ENCODE data around the gene CORO7.

DNA sequence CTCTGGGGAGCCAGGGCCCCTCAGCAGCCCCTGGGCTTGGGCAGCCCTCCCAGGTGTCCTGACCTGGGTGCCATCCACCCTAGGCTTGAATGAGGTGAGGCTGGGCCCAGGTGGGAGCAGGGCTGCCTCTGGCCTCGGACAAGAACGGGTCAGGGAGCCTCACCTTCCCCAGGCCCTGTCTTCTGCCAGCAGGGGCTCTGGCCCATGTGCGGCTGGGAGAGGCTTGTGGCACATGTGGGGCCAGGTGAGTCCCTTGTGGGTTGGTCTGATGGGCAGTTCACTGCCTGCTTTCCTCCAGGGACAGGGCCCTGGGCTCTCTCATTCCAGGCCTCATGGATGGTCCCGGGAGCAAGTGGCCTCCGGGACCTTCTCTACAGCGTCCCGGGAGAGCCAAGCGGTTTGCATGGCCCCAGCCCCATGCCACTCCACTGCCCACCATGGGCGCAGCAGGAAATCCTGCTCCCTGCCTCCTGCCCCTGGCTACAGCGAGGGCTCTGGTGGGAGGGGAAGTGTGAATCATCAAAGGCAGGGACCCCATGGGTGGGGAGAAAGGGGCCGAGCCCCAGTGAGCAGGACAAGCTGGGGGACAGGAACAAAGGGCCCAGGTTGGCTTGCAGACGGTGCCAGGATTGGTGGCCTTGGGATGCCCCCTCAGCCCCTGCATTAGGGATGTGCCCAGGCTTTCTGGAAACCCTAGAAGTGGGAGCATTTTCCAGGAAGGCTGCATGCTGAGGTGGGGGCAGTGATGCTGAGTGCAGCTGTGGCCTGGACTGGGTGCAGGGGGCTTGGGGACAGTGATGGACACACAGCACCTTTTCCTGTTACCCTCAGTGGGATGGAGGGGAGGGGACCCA, 32.6 kb downstream of the CORO7 start:
- no peak for TF ChIP-seq CTCF (IDR thresholded peaks at IDR 0.05)
- TF ChIP-seq EZH2 (IDR thresholded peaks at IDR 0.05; ENCODE audit: borderline replicate concordance, insufficient read depth, low read depth, low read length, poor library complexity, severe bottlenecking) = no peak
